GM21737 (cell line): ENCODE data around the gene CTSK.
"Not testable (repeated sequence)": the region's sequence is repeated elsewhere in the genome, so short reads cannot be mapped to it uniquely, and the experiment has no call there.

Source experiments
- ATAC-seq: cut with Tn5 transposase; IDR thresholded peaks from one replicate; pipeline ENCODE4 v1.9.1; 2021; ENCODE audit warnings: mild to moderate bottlenecking, moderate library complexity; ENCODE audit not compliant: unreplicated experiment

Gene CTSK

GRCh38 chr1:150808121-150808520 lies at the start of gene CTSK:
Gene CTSK (minus strand): TSS chr1:150808260. CDS start chr1:150806805, 1,455 bp downstream.
- no peak for ATAC-seq

DNA sequence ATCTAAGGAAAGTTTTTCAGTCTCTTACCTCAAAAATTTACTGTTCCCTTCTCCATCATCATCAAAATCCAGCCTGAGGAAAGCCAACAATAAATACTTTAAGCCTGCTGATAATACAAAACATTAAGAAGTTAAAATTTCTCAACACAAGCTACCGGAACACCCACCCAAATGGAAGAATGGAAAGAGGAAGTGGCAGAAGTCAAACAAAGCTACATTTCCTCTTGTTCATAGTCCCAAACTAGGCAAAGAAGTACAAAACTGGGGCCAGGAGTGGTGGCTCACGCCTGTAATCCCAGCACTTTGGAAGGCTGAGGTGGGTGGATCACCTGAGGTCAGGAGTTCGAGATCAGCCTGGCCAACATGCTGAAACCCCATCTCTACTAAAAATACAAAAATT lies 44.7 kb upstream of the CTSK start:
- ATAC-seq, result not testable (repeated sequence)

DNA sequence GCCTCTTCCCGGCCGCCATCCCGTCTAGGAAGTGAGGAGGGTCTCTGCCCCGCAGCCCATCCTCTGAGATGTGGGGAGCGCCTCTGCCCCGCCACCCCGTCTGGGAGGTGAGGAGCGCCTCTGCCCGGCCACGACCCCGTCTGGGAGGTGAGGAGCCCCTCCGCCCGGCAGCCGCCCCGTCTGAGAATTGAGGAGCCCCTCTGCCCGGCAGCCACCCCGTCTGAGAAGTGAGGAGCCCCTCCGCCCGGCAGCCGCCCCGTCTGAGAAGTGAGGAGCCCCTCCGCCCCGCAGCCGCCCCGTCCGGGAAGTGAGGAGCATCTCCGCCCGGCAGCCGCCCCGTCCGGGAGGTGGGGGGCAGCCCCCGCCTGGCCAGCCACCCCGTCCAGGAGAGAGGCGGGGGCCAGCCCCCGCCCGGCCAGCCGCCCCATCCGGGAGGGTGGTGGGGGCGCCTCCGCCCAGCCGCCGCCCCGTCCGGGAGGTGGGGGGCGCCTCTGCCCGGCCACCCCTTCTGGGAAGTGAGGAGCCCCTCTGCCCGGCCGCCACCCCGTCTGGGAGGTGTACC lies 42.8 kb upstream of the CTSK start:
- not testable (repeated sequence) for ATAC-seq

- ATAC-seq, result no peak
Measured at GRCh38 chr1:150846473-150847146, 38.5 kb upstream of the CTSK start.

DNA sequence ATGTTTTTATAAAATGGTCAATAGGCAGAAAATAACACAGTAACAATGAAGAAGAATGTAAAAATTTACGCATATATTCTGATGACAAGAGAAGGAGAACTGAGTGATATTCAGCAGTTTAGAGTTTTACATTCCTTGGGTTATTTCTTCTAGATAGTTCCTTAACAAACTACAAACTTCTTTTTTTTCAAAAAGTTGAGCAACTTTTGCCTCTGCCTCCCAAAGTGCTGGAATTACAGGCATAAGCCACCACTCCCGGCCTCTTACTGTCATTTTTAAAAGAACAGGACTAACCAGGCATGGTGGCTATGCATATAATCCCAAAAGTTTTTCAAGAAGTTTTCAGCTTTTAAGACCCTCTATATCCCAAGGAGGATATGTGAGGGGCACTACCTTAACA lies 35.4 kb upstream of the CTSK start:
- ATAC-seq, result no peak

DNA sequence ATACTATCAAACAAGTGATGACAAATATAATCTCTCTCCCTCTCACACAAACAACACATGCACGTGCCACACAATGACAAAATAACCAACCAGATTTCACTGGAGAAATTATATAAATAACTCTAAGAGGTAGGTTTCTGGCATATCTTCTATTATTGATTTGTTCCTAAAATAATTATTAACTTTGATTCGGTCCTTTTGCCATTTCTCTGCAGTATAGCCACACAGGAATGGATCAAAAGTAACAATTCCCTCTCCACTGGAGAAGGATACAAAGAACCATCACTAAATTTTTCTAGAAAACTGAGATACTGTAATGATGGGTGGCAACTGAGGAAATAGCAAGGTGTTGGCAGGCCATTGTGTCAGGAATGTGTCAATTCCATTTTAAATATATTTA lies 34.9 kb upstream of the CTSK start:
- no peak for ATAC-seq

GRCh38 chr1:150842343-150842742 lies 34.3 kb upstream of the CTSK start:
- ATAC-seq, result no peak

DNA sequence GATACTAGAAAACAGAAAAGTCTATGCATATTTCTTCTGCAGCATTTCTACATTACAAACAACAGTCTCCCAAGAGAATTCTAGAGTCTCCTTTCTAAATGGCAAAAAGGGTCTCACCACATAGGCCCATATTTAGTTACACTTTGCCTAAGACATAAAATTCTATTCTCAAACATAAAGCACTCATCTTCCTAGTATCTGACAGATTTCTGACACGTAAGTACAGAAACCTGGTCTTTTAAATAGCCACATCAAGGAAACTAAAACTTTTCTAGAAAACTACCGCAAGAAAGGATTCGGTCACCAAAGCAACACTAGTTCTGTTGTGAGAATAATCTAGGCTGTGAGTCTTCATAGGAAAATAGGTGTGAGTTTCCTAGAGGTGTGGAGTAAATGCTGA lies 33.6 kb upstream of the CTSK start:
- no peak for ATAC-seq

DNA sequence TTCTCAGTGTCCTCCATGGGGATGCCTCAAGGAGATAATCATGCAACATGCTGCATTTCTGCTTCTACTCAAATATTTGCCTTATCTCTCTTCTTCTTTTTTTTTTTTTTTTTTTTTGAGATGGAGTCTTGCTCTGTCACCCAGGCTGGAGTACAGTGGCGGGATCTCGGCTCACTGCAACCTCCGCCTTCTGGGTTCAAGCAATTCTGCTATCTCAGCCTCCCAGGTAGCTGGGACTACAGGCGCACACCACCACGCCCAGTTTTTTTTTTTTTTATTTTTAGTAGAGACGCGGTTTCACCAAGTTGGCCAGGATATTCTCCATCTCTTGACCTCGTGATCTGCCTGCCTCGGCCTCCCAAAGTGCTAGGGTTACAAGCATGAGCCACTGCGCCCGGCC lies 32.8 kb upstream of the CTSK start:
- not testable (repeated sequence) for ATAC-seq

DNA sequence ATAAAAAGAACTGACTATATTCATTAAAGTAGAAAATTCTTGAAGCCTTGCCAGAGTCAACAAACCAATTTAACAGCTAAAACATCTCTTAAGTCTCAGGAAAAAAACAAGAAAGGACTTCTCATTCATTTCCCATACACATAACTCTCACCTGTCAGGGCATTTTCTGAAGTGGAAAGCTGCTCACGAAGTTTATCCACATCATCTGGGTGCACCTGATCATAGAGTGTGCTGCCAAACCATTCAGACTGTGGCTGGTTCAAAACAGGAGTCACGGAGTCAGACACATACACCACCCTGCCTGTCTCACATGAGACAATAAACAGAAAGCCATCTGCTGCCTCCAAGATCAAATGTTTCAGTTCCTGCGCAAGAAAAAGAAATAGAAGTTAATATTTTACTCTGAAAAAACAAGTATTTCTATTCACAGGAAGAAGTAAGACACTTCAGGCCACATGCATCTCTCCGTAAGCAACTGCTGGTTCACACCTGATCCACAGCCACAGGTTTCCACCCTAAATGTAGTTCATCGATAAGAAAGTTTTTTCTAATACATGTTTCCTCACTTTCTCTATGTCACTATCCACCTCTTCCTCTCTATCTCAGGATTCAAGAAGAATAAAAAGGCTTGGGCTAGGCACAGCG lies 28.2 kb upstream of the CTSK start:
- ATAC-seq, result peak; percentile 87

- not testable (repeated sequence) for ATAC-seq
Measured at GRCh38 chr1:150833961-150834360, 25.9 kb upstream of the CTSK start.

DNA sequence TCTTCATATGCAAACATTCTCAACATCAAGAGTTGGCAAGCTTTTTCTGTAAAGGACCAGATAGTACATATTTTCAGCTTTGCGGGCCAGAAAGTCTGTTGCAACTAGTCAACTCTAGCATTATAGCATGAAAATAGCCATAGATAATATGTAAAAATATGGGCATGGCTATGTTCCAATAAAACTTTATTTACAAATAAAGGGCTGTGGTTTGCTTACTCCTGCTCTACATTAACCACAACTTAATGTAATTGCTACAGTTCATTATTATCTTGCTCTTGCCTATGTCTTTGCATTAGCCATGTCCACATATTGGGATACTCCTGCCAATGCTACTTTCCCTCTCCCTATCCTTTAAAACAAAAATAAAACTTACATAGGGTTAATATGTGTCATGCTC lies 24.5 kb upstream of the CTSK start:
- ATAC-seq, result no peak

GRCh38 chr1:150829751-150830150 lies 21.7 kb upstream of the CTSK start:
- ATAC-seq, result no peak

DNA sequence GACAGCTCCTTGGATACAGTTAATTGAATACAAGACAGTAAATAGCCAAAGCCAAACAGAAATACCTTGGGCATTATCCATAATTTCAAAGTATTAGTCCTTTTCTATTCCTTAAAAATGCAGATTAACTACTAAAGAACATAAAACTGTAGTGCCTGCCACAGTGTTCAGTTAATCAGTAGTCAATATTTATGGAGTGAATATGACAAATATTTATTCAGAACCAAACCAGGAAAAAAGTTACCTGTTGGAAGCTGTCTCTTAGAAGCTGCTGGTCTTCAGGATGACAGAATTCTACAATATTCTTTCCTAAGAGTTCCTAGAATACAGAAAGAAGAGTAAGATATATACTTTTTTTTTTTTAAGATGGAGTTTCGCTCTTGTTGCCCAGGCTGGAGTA lies 18.2 kb upstream of the CTSK start:
- no peak for ATAC-seq

GRCh38 chr1:150820730-150821512 lies 12.9 kb upstream of the CTSK start:
- ATAC-seq, result no peak

GRCh38 chr1:150815871-150816270 lies 7.8 kb upstream of the CTSK start:
- ATAC-seq, result no peak

DNA sequence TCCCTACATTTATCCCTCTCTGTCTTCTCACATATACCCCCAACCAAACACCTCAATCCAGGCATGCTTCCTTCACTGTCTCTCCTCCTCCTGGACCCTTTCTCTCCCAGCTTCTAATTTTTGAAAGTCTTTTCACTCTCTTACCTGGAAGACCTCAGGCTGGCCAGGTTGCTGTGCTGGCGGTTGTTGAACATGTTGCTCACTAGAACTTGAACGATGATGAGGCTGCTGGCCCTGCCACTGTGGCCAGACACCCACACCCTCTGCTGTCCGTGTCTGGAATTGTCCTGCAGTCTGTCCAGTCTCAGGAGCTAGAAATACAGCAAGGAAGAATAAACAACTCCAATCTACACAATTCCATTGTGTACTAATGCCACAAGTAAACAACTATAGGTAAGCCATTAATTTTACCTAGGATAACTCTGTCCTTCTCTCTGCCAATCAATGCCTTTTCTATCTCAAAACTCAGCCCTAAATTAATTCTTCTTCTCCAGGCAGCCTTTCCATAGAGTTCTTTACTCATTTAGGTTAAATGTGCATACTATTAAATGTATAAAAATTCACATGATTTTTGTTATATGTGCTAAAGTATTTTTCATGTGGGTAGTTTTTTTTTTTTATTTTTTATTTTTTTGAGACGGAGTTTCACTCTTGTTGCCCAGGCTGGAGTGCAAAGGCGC lies 5.1 kb upstream of the CTSK start:
- no peak for ATAC-seq

DNA sequence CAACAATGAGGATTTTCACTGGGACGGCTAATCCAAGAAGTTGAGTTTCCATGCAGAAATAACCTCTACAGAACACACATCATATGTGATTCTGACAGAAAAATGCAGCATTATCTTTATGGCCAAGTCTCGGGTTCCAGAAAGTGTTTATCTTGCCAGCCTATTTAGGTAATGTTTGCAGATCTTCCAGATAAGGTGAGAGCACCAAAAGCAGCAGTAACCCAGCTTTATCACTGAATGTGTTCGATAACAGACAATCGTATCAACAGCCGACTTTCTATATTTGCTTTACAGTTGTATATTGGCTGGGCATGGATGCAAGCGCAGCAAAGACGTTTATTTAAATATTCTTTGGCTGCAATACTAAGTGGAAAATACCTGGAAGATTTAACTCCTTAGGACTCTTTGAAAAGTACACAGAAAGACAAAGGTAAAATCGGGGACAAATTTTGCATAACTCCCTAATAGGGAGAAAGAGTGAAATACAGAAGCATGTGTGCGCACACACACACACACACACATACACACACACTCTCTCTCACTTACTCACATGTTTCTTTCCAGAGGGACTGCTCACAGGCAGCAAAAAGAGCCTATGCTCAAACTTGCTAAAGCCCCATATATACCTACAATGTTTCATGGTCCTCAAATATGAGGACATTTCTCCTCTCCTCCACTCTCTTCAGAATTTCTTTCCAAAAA lies 3.0 kb upstream of the CTSK start:
- ATAC-seq, result no peak

GRCh38 chr1:150809651-150810050 lies 1.6 kb upstream of the CTSK start:
- ATAC-seq, result no peak

DNA sequence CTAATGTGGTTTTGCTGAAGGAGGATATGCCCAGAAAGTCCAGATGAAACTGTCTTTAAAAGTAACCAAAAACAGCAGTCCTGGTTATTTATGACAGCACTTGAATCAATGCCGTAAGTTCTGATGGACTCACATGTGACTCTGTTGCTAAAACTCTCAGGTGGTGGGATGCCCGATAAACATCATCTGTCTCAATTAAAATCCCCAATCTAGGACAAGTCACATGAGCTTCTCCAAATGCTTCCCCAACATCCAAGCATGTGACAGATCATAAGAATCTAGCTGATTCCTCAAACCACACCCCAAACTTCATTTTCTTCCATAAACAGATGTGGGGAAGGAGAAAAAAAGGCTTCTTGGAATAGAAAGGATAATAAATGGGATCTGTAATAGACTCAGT lies 786 bp upstream of the CTSK start:
- ATAC-seq, result no peak
